K562 treated with DMSO at 1 percent for 4 hours (cell line): ENCODE results near the gene OLA1. TPM values are rescaled to one million over a fixed set of nuclear protein-coding genes. Genes with fewer than 3 reads are reported as not detected.

Source experiments
- total RNA-seq: library from RNA; unstranded; fragments of 300-600 nt; gene quantifications from 2 replicates; pipeline ENCODE4 v1.2.3, GENCODE V29; 2022; ENCODE audit not compliant: insufficient read depth

Gene OLA1
- total RNA-seq, result 99.2 and 127 TPM in 2 replicates

GRCh38 chr2:174248187-174248997 lies at the start of gene OLA1:
TSS of gene OLA1 (minus strand) at chr2:174248532. CDS start at chr2:174246815, 1,717 bp downstream.

Other genes with a start within 250 kb of the OLA1 start
- 0.39 and 0.49 TPM in 2 replicates for gene SP9, start 86.4 kb upstream of the OLA1 start, total RNA-seq
- gene SCRN3, start 147.2 kb upstream of the OLA1 start, total RNA-seq, result 13.7 and 15.6 TPM in 2 replicates
- 0.13 TPM in 1 of 2 replicates, not detected in the other for gene GPR155, start 238.5 kb upstream of the OLA1 start, total RNA-seq